K562 (cell line): ENCODE measurements around the gene SERBP1. TPM values are rescaled to one million over a fixed set of nuclear protein-coding genes. Genes with fewer than 3 reads are reported as not detected.
"Not testable (repeated sequence)": the region's sequence is repeated elsewhere in the genome, so short reads cannot be mapped to it uniquely, and the experiment has no call there.

Experiments used
- ATAC-seq: fragments of 200-7000 bp; cut with Tn5 transposase; 3 replicates; pipeline ENCODE4 v1.9.1; 2020; ENCODE audit warnings: moderate library complexity
- BruUV-seq: library from RNA; stranded (reverse); fragments of 400-500 nt; replicated peaks from 2 replicates; lab custom pipeline; 2021; lab: Mats Ljungman, UMichigan
- CTCF ChIA-PET: fragments of 300-600 bp; formaldehyde crosslinking; extraction: SDS; loops from one replicate; lab custom pipeline; 2021; ENCODE audit warnings: low intra/inter-chr PET ratio; lab: Yijun Ruan, JAX
- POLR2A ChIA-PET: fragments of 300-600, 350-650 bp; sonication (Branson Sonifier 250); formaldehyde crosslinking; extraction: SDS; loops from one replicate; lab custom pipeline; 2021; ENCODE audit warnings: antibody characterized with exemption, inconsistent platforms; lab: Yijun Ruan, JAX
- DNase-seq, 4 experiments: peaks; one replicate each; pipeline versions ENCODE4 v3.0.0 to v3.0.0-alpha.2; 2011 to 2018; ENCODE audit warnings: low spot score in 3 of 4, mixed read lengths in 3 of 4; ENCODE audit errors: extremely low read depth in 1 of 4
- FAIRE-seq: peaks from 2 replicates; lab custom pipeline; 2011; peaks lifted over from hg19 to GRCh38; lab: Jason Lieb, UNC
- H2AFZ ChIP-seq: 2 replicates; pipeline ENCODE4 v1.6.0; 2011; ENCODE audit warnings: low read depth, low read length, control low read depth, inconsistent platforms
- H3K27ac ChIP-seq: fragments of 200-600 bp; 3 replicates; pipeline ENCODE4 v1.8.0; 2011; ENCODE audit warnings: low read depth, mild to moderate bottlenecking, control low read depth, inconsistent platforms, low read length, moderate library complexity, mixed read lengths; ENCODE audit errors: extremely low read depth
- H3K27me3 ChIP-seq, 2 experiments: fragments of 300-600 bp in 1 of 2; 2 replicates in 1 of 2; 3 replicates in 1 of 2; pipeline versions ENCODE4 v1.6.0 to v1.8.0; 2011; ENCODE audit warnings: inconsistent platforms in 2 of 2, low read length in 2 of 2, mild to moderate bottlenecking in 1 of 2, mixed read lengths in 1 of 2, moderate library complexity in 1 of 2; ENCODE audit not compliant: control insufficient read depth in 2 of 2, insufficient read depth in 2 of 2
- H3K36me3 ChIP-seq: fragments of 300-600 bp; 3 replicates; pipeline ENCODE4 v1.8.0; 2011; ENCODE audit warnings: mild to moderate bottlenecking, low read length, inconsistent platforms; ENCODE audit not compliant: control insufficient read depth, insufficient read depth
- H3K4me1 ChIP-seq, 2 experiments: fragments of 200-600 bp in 1 of 2; replicated peaks in 1 of 2; 2 replicates in 1 of 2; 3 replicates in 1 of 2; pipeline versions ENCODE4 v1.5.1 to v1.8.0; 2011; ENCODE audit warnings: inconsistent platforms in 2 of 2, low read length in 2 of 2, mild to moderate bottlenecking in 1 of 2, mixed read lengths in 1 of 2, moderate library complexity in 1 of 2; ENCODE audit not compliant: control insufficient read depth in 2 of 2, insufficient read depth in 2 of 2
- H3K4me2 ChIP-seq: 2 replicates; pipeline ENCODE4 v1.6.1; 2011; ENCODE audit warnings: low read length, control low read depth, inconsistent platforms, mixed read lengths; ENCODE audit not compliant: insufficient read depth
- H3K4me3 ChIP-seq: fragments of 200-600 bp; sonication (generic), shearing (Covaris generic); 2 replicates; pipeline ENCODE4 v1.5.1; 2016; ENCODE audit warnings: control low read depth, inconsistent platforms
- H3K79me2 ChIP-seq: fragments of 200-600 bp; 3 replicates; pipeline ENCODE4 v1.8.0; 2011; ENCODE audit warnings: low read length, inconsistent platforms; ENCODE audit not compliant: control insufficient read depth, insufficient read depth
- H3K9ac ChIP-seq, 2 experiments: 2 replicates each; pipeline versions ENCODE4 v1.6.0 to v1.6.1; 2011; ENCODE audit warnings: low read depth in 2 of 2, low read length in 2 of 2, control low read depth in 1 of 2, inconsistent platforms in 1 of 2, mild to moderate bottlenecking in 1 of 2, mixed read lengths in 1 of 2; ENCODE audit not compliant: insufficient read depth in 1 of 2
- H3K9me1 ChIP-seq: one replicate; pipeline ENCODE4 v1.6.0; 2011; ENCODE audit warnings: inconsistent platforms, mild to moderate bottlenecking, low read length, moderate library complexity; ENCODE audit not compliant: control insufficient read depth, insufficient read depth
- H3K9me3 ChIP-seq: replicated peaks from 2 replicates; pipeline ENCODE4 v1.5.1; 2011; ENCODE audit warnings: low read depth, low read length, inconsistent platforms; ENCODE audit not compliant: control insufficient read depth, insufficient read depth
- H4K20me1 ChIP-seq: replicated peaks from 2 replicates; pipeline ENCODE4 v1.6.1; 2011; ENCODE audit warnings: low read length, inconsistent platforms, mixed read lengths; ENCODE audit not compliant: control insufficient read depth, insufficient read depth
- DACH1 ChIP-seq: fragments of 450-650 bp; IDR thresholded peaks from 2 replicates; pipeline ENCODE4 v1.6.1; 2018; ENCODE audit not compliant: partially characterized antibody
- SPI1 ChIP-seq: IDR thresholded peaks from 2 replicates; pipeline ENCODE4 v1.6.1; 2011; ENCODE audit warnings: low read depth, low read length, control low read depth, borderline replicate concordance
- ZNF384 ChIP-seq: IDR thresholded peaks from 2 replicates; pipeline ENCODE4 v1.6.1; 2012; ENCODE audit warnings: low read depth, low read length, improper control_type of control experiment
- WGBS: fragments of 100-300 bp; shearing (Covaris generic); methylation state at CpG from one replicate; pipeline ENCODE4 v1.1.6; 2016; ENCODE audit warnings: low coverage, mixed read lengths; ENCODE audit not compliant: insufficient coverage; ENCODE audit errors: missing lambda C conversion rate; 5-methylcytosine and 5-hydroxymethylcytosine counted together
- in situ Hi-C: fragments of 300-500 bp; cut with MboI; formaldehyde crosslinking; loops from 4 replicates; pipeline ENCODE4 v1.15.0; 2018; ENCODE audit warnings: inconsistent platforms, mixed read lengths
- intact Hi-C: fragments of 100-400 bp; cut with micrococcal nuclease; formaldehyde crosslinking; loops from 2 replicates; pipeline ENCODE4 v1.14.2; 2022
- polyA plus RNA-seq, 8 experiments: library from polyadenylated mRNA; depleted of rRNA in 4 of 8; stranded (reverse) in 5 of 8; unstranded in 3 of 8; fragments of >200 nt; fragmentation: Nextera tagmentation in 2 of 8; fragmentation: Illumina TruSeq in 1 of 8; extraction: Ambion mirVana in 2 of 8; extraction: Trizol in 1 of 8; gene quantifications; 2 replicates each; pipeline versions ENCODE4 v1.2.1 to v1.2.3, GENCODE V29; 2011 to 2014; ENCODE audit warnings: inconsistent platforms in 1 of 8, missing spikeins in 1 of 8
- total RNA-seq, 7 experiments: library from RNA; depleted of rRNA in 6 of 7; stranded (reverse); fragments of >200 nt in 6 of 7; fragmentation: Illumina TruSeq in 2 of 7; extraction: Trizol in 2 of 7; gene quantifications; 2 replicates each; pipeline versions ENCODE4 v1.2.1 to v1.2.3, GENCODE V29; 2011 to 2021; ENCODE audit warnings: low replicate concordance in 1 of 7
- TF ChIP-seq, protein P1 (sequence below), 2 experiments: fragments of 450-650 bp in 1 of 2; sonication (generic) in 1 of 2; formaldehyde crosslinking in 1 of 2; IDR thresholded peaks; 2 replicates each; pipeline versions ENCODE4 v1.7.1 to v1.9.0; 2016 to 2022; ENCODE audit warnings: inconsistent platforms in 1 of 2, mild to moderate bottlenecking in 1 of 2, missing genetic modification reagents in 1 of 2

SERBP1 gene
- total and polyA plus RNA-seq, 9 of the 15 experiments (the other 6 are each of a cell fraction or from before 2014, with no cell fraction given), result 79.9 to 761 (median 464) TPM

DNA sequence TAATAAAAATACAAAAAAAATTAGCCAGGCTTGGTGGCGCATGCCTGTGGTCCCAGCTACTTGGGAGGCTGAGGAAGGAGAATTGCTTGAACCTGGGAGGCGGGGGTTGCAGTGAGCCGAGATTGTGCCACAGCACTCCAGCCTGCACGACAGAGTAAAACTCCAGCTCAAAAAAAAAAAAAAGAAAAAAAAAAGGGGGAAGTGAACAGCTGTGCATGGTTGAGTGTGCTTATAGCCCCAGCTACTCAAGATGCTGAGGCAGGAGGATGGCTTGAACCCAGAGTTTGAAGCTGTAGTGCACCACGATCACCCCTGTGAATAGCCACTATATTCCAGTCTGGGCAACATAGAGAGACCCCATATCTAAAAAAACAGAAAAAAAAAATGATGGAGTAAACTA, 15.8 kb upstream of the SERBP1 start:
- H3K9me3 ChIP-seq, H3K4me3 ChIP-seq, DNase-seq, BruUV-seq, H3K9me1 ChIP-seq, H3K27me3 ChIP-seq, H4K20me1 ChIP-seq, intact Hi-C loops, H3K9ac ChIP-seq, H3K4me2 ChIP-seq, FAIRE-seq, in situ Hi-C loops, H3K4me1 ChIP-seq, H3K27ac ChIP-seq, CTCF ChIA-PET, H3K79me2 ChIP-seq, H2AFZ ChIP-seq, H3K36me3 ChIP-seq, ATAC-seq: not testable (repeated sequence)
- TF ChIP-seq SPI1 (peak; percentile 48; the same call in 1 of the 2 replicates), DACH1 (peak; percentile 10), ZNF384 (peak; percentile 78)
- TF ChIP-seq, protein P1, sequence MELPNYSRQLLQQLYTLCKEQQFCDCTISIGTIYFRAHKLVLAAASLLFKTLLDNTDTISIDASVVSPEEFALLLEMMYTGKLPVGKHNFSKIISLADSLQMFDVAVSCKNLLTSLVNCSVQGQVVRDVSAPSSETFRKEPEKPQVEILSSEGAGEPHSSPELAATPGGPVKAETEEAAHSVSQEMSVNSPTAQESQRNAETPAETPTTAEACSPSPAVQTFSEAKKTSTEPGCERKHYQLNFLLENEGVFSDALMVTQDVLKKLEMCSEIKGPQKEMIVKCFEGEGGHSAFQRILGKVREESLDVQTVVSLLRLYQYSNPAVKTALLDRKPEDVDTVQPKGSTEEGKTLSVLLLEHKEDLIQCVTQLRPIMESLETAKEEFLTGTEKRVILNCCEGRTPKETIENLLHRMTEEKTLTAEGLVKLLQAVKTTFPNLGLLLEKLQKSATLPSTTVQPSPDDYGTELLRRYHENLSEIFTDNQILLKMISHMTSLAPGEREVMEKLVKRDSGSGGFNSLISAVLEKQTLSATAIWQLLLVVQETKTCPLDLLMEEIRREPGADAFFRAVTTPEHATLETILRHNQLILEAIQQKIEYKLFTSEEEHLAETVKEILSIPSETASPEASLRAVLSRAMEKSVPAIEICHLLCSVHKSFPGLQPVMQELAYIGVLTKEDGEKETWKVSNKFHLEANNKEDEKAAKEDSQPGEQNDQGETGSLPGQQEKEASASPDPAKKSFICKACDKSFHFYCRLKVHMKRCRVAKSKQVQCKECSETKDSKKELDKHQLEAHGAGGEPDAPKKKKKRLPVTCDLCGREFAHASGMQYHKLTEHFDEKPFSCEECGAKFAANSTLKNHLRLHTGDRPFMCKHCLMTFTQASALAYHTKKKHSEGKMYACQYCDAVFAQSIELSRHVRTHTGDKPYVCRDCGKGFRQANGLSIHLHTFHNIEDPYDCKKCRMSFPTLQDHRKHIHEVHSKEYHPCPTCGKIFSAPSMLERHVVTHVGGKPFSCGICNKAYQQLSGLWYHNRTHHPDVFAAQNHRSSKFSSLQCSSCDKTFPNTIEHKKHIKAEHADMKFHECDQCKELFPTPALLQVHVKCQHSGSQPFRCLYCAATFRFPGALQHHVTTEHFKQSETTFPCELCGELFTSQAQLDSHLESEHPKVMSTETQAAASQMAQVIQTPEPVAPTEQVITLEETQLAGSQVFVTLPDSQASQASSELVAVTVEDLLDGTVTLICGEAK (IDR thresholded peaks at IDR 0.05), result peak; percentile 78
- TF ChIP-seq, protein P1 (CRISPR knock-in tag; IDR thresholded peaks at IDR 0.05), result peak; percentile 26; the same call in 1 of the 2 replicates
- 8% methylated on average over 4 of the region's 5 CpGs for WGBS
- POLR2A ChIA-PET, result interaction anchor here (0.6 to 1.3 kb wide), 3 partner anchors 9 to 34 kb away, joined by 3 to 4 read pairs (median 3); no protein-coding TSS in a partner anchor
